ENCODE data around the gene ERG. TPM values are rescaled to one million over a fixed set of nuclear protein-coding genes. Genes with fewer than 3 reads are reported as not detected.

ERG gene
- total and polyA plus RNA-seq, 2 of the 13 experiments (the other 11 are each of a cell fraction or from before 2014, with no cell fraction given), result not detected

- no peak for TF ChIP-seq ZNF274 (CRISPR knock-in tag; IDR thresholded peaks at IDR 0.05)
- no peak for TF ChIP-seq ZNF34 (CRISPR knock-in tag; IDR thresholded peaks at IDR 0.05; ENCODE audit: borderline replicate concordance)
- no peak for TF ChIP-seq ZNF260 (CRISPR knock-in tag; IDR thresholded peaks at IDR 0.05; ENCODE audit: borderline replicate concordance, low read depth)
- TF ChIP-seq ZFP36L1 (CRISPR knock-in tag; IDR thresholded peaks at IDR 0.05), result no peak
- no peak for TF ChIP-seq ZNF598 (CRISPR knock-in tag; IDR thresholded peaks at IDR 0.05; ENCODE audit: borderline replicate concordance)
- no peak for TF ChIP-seq ZBTB3 (CRISPR knock-in tag; IDR thresholded peaks at IDR 0.05; ENCODE audit: borderline replicate concordance, low read depth)
- TF ChIP-seq E2F2 (CRISPR knock-in tag; IDR thresholded peaks at IDR 0.05; ENCODE audit: borderline replicate concordance), result no peak
- TF ChIP-seq ZFAT (CRISPR knock-in tag; conservative IDR thresholded peaks at IDR 0.05), result no peak
- no peak for TF ChIP-seq FOXP1 (IDR thresholded peaks at IDR 0.05)
- TF ChIP-seq FOXP1 (CRISPR knock-in tag; IDR thresholded peaks at IDR 0.05), result peak; percentile 82
- TF ChIP-seq ZBTB7A (CRISPR knock-in tag; IDR thresholded peaks at IDR 0.05), result no peak
- no peak for TF ChIP-seq ZNF253 (CRISPR knock-in tag; IDR thresholded peaks at IDR 0.05; ENCODE audit: borderline replicate concordance)
- no peak for TF ChIP-seq TGIF2 (CRISPR knock-in tag; IDR thresholded peaks at IDR 0.05)
- TF ChIP-seq, protein P1, sequence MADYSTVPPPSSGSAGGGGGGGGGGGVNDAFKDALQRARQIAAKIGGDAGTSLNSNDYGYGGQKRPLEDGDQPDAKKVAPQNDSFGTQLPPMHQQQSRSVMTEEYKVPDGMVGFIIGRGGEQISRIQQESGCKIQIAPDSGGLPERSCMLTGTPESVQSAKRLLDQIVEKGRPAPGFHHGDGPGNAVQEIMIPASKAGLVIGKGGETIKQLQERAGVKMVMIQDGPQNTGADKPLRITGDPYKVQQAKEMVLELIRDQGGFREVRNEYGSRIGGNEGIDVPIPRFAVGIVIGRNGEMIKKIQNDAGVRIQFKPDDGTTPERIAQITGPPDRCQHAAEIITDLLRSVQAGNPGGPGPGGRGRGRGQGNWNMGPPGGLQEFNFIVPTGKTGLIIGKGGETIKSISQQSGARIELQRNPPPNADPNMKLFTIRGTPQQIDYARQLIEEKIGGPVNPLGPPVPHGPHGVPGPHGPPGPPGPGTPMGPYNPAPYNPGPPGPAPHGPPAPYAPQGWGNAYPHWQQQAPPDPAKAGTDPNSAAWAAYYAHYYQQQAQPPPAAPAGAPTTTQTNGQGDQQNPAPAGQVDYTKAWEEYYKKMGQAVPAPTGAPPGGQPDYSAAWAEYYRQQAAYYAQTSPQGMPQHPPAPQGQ (CRISPR knock-in tag; IDR thresholded peaks at IDR 0.05; ENCODE audit: borderline replicate concordance), result no peak
- no peak for TF ChIP-seq ZNF766 (CRISPR knock-in tag; IDR thresholded peaks at IDR 0.05; ENCODE audit: borderline replicate concordance)
- no peak for TF ChIP-seq NCOA5 (CRISPR knock-in tag; IDR thresholded peaks at IDR 0.05)
- no peak for TF ChIP-seq ZNF382 (CRISPR knock-in tag; IDR thresholded peaks at IDR 0.05; ENCODE audit: borderline replicate concordance)
- TF ChIP-seq JARID2 (CRISPR knock-in tag; IDR thresholded peaks at IDR 0.05; ENCODE audit: insufficient replicate concordance), result no peak
- no peak for TF ChIP-seq ZNF75D (CRISPR knock-in tag; IDR thresholded peaks at IDR 0.05; ENCODE audit: borderline replicate concordance)
Measured at GRCh38 chr21:38524168-38525153, 26.2 kb upstream of the ERG start (continued).

Data from HepG2 (cell line).